SKM-1 treated with dmso at 0.1 percent for 144 hours (cell line): Measurements from ENCODE around the gene NHS.

Experiments used
- DNase-seq: peaks from one replicate; lab custom pipeline; 2025; ENCODE audit not compliant: unreplicated experiment; lab: John Stamatoyannopoulos, UW

NHS gene

DNA sequence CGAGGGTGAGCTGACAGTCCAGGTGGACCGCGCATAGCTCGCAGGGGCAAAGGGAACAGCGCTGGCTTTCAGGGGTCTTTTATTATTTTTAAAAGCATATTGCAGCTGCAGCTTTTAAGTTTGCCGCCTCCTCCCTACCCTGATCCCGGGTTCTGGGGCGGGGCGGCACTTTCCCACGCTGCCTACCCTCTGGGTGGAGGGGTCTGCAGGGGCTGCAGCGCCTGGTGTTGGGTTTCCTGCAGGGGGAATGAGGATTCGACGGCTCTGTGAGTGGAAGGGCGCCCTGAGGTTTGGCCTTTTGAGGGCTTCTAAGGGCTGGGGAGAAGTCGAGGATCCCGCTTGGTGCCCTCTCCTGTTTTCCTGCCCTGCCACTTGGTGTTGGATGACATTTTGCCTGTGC lies 281.6 kb downstream of the NHS start:
- no peak for DNase-seq

- no peak for DNase-seq
Observed at GRCh38 chrX:17662391-17662790, 287.4 kb downstream of the NHS start.

DNA sequence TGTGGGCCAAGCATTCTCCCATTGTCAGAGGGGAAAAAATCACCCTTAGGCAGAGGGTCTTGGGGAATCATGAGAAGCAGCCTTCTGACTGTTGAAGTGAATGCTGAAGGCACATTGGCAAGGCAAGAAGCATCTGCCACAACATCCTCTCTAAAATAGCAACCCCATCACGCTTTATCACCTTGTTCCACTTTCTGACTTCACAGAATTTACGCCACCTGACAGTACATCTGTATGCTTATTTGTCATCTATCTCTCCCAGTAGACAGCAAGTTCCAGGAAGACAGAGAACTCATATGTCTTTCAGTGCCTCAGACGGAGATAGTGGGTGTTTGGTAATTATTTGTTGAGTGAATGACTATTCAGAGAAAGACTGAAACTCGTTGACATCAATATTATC lies 293.9 kb downstream of the NHS start:
- no peak for DNase-seq

- no peak for DNase-seq
Observed at GRCh38 chrX:17669458-17669857, 294.5 kb downstream of the NHS start.

DNA sequence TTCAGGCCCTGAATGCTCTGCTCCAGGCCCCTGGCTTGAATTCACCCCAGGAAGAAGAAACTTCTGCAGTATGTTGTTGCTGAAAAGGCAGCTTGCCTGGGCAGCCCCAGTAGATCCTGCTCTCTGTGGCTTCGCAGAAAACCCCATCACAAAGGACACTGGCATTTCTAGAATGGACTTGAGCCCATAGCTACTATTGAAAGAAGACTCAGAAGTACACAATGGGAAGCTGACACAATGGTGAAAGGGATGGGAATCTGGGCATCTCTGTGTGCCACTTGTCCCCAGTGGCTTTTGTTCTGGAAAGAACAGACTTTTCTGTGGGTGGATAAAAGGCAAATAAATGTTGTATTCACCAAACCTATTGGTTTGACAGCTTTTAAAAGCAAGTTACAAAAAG lies 294.9 kb downstream of the NHS start:
- no peak for DNase-seq

DNA sequence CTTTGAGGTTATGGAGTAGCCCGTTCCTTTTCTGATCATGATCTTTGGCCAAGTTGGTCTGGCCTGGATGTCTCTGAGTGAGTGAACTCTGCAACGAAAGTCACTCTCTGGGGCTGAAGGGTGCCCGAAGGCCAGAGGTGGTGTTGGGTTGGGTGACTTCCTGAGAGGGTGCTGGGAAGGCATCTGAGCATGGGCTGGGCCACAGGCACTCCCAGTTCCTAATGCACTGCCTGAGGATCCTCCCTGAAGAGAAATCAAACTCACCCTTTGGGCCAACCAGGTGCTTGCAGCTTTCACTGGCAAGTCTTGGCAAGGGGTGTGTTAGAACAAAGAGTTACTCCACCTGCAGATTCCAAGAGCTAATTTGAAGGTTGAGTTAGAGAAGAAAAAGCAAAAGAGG lies 295.9 kb downstream of the NHS start:
- DNase-seq, result no peak

DNA sequence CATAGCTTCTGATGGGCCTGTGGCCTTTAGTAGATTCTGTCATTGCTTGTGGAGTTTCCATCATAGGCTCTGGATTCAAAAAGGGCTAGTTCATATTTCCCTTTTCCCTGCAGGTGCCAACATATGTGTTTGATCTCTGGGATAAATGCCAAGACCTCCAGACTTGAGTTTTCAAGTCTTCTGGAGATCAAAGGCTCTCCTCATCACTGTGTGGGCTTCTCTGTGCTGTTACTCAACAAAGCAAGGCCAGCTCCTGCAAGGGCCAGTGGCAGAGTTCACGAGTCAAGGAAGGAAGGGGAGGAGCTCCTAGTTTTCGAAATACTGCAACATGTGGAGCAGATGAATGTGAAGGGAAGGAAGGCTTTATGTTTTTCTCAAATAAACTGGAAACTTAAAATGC lies 299.6 kb downstream of the NHS start:
- DNase-seq, result no peak

DNA sequence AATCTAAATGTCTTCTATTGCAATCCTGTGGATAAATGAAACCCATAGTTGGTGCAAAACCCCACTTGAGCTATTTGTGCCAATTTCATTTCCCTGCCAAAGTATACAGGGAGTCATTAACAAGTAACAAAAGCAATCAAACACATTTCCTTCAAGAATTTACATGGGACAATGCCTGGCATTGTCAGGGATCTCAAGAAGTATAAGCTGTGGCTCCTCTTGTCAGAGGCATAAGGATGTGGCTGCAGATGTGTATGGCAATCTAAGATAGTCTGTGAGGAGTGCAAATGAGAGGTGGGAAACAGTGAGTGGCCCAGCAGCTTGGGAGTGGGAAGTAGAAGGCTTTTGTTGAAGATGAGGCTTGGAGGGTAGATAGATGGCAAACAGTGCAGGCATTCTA lies 304.3 kb downstream of the NHS start:
- DNase-seq, result no peak

DNA sequence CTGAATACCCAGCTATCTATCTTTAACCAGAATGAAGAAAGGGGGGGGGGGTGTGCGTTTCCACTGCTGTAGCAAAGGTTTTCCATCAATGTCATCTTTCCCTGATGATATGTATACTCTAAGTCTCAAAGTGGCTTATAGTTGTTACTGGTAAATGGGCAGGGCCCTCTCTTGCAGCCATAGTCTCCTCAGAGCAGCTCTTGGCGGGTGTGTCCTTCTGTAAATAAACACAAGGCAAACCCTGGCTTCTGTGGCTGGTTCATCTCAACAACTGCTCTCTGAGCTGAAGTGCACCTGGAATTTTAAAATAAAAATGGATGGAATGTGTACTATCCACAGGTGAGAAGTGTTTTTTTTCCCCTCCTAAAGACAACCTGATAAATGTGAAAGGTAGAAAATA lies 304.8 kb downstream of the NHS start:
- DNase-seq, result no peak

GRCh38 chrX:17680732-17681413 lies 305.9 kb downstream of the NHS start:
- DNase-seq, result no peak

- DNase-seq, result no peak
Observed at GRCh38 chrX:17682259-17682658, 307.3 kb downstream of the NHS start.

- DNase-seq, result no peak
Observed at GRCh38 chrX:17685026-17685425, 310.0 kb downstream of the NHS start.

DNA sequence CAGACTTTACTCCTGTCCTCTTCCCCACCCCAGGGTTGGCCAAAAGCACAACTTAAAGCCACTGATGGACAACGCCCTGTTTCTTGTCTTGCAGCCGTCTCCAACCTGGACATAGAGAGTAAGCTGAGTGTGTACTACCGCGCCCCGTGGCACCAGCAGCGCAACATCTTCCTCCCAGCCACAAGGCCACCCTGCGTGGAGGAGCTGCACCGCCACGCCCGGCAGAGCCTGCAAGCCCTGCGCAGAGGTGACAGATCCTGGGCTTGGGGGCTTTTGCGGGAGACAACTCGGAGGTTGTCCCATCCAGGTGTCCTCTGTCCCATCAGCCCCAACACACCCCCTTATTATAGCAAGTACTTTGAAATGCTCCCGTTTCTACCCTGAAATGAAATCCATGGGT lies 312.6 kb downstream of the NHS start:
- DNase-seq, result no peak

DNA sequence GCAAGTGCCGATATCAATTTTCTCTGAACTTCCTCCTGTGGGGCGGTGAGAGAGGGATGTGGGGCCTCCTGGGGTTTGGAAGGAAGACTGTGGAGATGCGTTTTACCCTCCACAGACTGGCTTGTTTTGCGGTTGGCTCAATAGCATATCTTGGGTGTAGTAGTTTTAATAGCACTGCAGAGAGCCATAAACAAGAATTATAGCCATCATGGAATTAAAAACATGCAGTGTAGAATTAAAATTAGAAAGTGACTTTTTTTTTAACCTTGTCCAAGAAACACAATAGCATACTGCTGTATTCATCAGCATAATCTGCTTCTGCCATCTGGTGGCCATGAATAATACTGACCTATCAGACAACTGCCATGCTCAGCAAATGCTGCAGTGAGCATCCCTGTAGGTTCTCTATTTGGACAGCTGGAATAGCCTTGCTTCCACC lies 315.0 kb downstream of the NHS start:
- peak; percentile 26 for DNase-seq

GRCh38 chrX:17692709-17693346 lies 317.8 kb downstream of the NHS start:
- DNase-seq, result no peak

- no peak for DNase-seq
Observed at GRCh38 chrX:17697191-17697590, 322.2 kb downstream of the NHS start.

- DNase-seq, result no peak
Observed at GRCh38 chrX:17700976-17701375, 326.0 kb downstream of the NHS start.

GRCh38 chrX:17703201-17703600 lies 328.2 kb downstream of the NHS start:
- no peak for DNase-seq

- DNase-seq, result no peak
Observed at GRCh38 chrX:17705211-17705610, 330.2 kb downstream of the NHS start.

GRCh38 chrX:17706676-17707075 lies 331.7 kb downstream of the NHS start:
- DNase-seq, result no peak

DNA sequence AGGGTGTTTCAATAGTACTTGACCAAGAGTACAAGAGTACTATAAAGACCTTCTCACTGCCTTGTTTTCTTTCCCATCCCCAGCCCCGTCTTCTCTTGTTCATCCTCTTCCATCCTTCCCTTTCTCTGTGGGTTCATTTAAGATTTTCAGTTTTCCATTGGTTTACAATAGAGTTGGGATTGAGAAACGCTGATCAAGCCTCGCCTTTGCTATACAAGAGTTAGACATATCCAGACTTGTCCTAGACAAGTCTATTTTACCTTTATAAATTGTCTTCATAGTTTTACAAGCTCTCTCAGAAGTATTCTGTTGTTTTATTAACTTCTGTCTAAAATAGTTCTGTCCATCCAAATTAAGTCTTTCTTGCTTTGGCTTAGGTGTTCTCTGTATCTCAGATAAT lies 332.7 kb downstream of the NHS start:
- no peak for DNase-seq

DNA sequence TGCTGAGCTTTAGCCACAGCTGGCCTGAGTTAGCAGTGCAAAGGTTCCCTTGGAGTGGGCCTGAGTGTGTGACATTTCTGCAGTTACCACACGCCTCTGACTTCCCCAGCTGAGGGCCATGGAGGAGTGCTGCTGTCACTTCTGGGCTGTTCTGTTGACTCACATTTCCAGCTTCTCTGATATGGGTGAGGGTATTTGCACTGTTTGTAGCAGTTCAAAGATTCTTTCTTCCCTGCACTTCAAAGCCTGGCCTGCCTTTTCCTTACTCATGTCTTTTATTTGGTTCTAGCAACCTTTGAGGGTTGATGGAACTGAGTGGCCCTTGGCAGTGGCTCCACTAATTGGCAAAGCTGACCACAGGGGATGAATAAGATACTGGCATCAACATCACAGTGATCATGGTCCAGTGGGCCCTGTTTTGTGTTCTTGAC lies 335.9 kb downstream of the NHS start:
- DNase-seq, result no peak

- DNase-seq, result no peak
Observed at GRCh38 chrX:17713288-17713687, 338.3 kb downstream of the NHS start.
